ENCODE measurements around the gene NEK5. TPM values are rescaled to one million over a fixed set of nuclear protein-coding genes. Genes with fewer than 3 reads are reported as not detected.
"Not testable (repeated sequence)": the region's sequence is repeated elsewhere in the genome, so short reads cannot be mapped to it uniquely, and the experiment has no call there.

Gene NEK5
- total RNA-seq, 1 donor from 2014 or later, result 0.07 TPM

- no peak for DNase-seq (ENCODE audit: low read depth, low spot score)
Measured at GRCh38 chr13:52147225-52147624, 18.4 kb upstream of the NEK5 start.

DNA sequence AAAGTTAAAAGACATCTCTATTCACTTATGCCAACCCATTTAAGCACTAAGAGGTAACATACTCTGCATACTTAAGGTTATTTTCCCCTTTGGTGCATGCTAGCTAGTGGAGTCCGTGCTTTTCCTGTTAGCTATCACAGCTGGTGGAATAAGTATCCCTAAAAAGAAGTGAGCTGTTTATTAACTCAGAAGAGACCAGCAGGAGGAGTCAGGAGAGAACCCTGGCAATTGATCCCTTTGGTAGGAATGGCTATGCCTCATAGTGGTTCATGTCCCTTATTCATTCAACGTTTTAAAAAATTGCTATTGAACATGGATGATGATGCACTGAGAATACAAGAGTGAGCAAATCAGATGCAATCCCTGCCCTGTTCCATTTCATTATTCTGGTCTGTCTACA, 12.4 kb upstream of the NEK5 start:
- no peak for DNase-seq (ENCODE audit: low read depth, low spot score)

DNA sequence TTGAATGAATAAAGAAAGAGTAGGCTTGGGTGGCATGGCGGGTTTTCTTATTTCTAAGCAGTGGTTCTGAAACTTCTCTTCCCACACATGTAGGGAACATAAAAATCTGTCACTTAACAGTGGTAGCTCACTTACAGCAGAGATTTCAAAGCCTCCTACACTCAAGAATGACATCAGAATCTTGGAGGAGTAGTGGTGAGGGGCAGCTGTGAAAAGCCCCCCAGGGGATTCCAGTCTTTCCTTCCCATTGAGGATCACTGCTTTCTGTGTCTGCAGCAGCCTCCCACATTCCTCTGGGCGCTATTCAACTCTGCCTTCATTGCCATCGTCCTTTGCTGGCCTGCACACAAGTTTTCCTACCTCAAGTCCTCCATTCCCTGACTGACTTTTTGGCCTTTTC, 8.6 kb upstream of the NEK5 start:
- DNase-seq (ENCODE audit: low read depth, low spot score), result no peak

DNA sequence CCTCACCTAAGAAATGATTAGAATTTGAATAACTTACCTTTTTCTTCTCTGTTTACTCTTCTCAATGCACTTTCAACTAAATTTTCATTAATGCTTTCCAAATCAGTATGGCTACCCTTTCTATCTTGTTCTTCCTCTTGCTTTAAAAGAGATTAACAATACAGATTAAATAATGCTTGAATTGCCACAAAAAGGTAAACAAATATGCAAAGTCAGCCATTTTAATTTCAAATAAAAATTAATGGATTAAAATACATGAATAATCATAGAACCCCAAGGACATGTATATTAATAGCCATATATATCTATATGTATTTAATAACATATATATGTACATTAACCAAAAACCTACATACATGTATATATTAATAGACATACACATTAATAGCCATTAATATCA, 7.9 kb upstream of the NEK5 start:
- no peak for DNase-seq (ENCODE audit: low read depth, low spot score)

DNA sequence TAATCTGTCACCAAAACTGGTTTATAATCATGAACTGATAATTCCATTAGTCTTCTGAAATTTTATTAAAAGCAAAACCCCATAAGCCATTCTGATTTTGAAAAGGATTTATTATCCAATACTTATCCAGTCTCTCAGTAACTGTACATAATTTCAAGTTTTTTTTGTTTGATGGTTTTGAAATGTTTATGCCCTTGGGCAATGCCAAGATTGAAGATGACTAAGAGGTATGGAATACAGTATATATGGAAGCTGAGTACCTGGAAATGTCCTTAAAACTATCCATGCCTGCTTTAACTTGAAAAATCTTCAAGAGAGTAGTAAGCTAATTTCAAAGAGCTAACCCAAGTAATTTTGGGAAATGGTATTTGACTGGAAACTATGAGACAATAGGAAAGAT, 1.8 kb upstream of the NEK5 start:
- DNase-seq (ENCODE audit: low read depth, low spot score), result no peak

DNA sequence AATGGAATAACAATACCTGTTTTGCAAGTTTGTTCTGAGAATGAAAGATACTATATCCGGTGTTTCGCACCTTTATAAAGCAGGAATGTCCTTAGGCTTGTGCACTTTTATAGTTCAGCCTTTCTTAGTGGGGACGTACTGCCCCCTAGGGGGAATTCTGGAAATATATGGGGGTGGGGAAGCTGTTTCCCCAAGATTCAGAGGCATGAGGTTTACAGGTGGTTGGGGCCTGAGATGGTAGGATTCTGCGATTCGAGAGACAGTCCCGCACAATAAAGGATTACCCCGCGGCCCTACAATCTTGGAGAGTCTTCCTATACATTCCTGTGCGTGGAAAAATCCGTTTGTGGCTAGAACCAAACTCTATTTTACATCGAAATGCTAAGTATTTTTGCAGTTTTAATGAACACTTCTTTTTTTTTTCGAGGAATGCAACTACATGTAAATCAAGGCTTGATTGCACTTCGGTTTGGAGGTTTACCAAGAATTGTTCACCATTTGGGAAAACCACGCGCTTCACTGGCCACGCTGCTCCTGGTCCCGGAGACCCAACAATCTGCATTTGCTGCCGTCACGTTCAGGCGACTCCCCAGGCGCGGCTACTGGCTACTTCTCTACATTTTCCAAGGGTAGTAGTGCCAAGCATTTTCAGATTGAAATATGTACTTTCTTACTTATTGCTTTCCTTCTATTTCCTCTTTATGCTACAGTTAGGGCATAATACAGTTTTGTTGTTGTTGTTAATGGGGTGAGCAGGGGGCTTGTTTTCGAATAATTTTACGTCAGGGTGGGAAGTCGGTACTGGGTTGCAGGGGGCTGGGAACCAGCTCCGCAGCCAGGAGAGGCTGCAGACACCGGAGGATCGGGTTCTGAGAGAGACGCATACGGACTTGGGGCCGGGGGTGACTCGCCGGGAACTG, 830 bp downstream of the NEK5 start:
- no peak for DNase-seq (ENCODE audit: low read depth, low spot score)

DNA sequence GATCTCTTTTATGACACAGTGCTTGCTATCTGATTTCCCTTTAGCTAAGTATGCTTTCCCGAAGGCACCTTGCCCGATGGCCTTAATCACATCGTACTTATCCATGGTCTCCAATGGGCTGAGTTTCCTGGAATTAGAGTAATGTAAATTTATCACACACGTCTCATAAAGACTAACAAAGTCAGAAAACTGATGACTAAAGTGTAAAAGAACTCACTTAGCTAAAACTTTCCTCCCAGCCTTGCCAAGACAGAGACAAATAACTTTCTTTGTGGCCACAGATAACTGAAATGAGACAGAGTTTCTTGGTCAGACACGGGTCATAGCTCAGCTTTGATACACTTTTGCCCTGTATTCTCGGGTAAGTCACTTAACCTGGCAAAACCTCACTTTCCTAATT, 1.5 kb downstream of the NEK5 start:
- DNase-seq (ENCODE audit: low read depth, low spot score), result no peak

GRCh38 chr13:52125547-52125946, 3.3 kb downstream of the NEK5 start:
- no peak for DNase-seq (ENCODE audit: low read depth, low spot score)

- DNase-seq (ENCODE audit: low read depth, low spot score), result no peak
Measured at GRCh38 chr13:52118595-52118994, 10.3 kb downstream of the NEK5 start.

DNA sequence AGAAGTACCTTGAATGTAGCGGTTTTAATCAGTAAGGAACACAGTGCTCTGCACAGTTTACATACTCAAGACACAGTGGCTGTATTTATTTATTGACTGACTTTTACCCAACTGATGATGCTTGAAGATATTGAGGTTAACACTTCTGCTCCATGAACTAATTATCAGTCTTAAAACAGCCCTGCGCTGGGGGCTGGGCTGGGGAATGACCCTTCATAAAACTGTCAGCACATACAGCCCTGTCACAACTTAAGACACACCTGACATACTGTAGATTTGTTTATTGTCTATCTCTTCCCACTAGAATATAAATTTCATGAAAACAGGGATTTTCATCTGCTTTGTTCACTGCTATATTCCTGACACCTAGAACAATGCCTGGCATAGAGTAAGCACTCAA, 10.8 kb downstream of the NEK5 start:
- no peak for DNase-seq (ENCODE audit: low read depth, low spot score)

DNA sequence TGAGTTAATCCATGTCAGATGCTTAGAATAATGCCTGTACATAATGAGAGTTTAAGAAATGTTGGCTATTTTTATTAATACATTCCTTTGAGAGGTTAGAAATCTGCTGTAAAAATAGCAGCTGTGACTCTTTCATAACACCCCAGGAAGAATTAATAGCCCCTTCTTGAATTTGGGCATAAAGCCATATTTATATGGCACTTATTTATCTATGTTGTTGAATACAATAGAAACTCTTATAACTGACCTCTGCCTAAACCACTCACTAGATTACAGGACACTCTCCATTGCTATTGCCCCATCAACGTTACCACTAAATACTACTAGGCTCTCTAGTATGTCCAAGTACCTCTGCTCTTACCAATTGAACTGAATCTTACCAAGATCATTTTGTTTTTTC, 16.3 kb downstream of the NEK5 start:
- DNase-seq (ENCODE audit: low read depth, low spot score), result no peak

GRCh38 chr13:52109116-52109670, 19.7 kb downstream of the NEK5 start:
- DNase-seq (ENCODE audit: low read depth, low spot score), result no peak

DNA sequence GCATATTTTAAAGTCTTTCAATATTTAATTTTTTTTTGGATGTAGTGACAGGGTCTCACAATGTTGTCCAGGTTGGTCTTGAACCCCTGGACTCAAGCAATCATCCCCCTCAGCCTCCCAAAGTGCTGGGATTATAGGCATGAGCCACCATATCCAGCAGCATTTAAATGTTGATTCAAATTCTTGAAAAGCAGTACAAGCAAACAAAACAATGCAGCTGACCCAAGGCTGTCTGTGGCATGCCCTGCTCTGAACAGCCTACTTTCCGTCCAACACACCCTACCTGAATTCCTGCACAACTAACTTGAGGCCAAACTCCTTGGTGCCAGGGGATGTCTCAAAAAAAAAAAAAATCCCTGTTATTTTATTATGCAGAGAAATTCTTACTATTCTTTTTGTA, 23.0 kb downstream of the NEK5 start:
- no peak for DNase-seq (ENCODE audit: low read depth, low spot score)

- DNase-seq (ENCODE audit: low read depth, low spot score), result no peak
Measured at GRCh38 chr13:52104624-52105023, 24.2 kb downstream of the NEK5 start.

DNA sequence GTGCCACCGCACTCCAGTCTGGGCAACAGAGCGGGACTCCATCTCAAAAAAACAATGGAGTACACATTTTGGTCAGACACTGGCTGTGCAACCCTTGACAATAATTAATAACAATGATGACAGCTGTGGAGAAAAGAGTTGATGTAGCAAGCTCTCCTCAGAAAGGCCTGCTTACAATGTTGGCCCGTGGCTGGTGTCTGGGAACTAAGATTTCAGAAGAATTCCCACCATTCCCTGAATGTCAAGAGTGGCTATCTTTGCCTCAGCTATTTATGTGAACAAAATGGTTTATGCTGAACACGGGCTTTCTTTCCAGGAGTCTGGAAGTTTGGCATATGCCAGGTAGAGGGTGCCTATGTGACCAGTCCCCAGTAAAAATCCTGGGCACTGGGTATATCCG, 25.5 kb downstream of the NEK5 start:
- DNase-seq (ENCODE audit: low read depth, low spot score), result no peak

DNA sequence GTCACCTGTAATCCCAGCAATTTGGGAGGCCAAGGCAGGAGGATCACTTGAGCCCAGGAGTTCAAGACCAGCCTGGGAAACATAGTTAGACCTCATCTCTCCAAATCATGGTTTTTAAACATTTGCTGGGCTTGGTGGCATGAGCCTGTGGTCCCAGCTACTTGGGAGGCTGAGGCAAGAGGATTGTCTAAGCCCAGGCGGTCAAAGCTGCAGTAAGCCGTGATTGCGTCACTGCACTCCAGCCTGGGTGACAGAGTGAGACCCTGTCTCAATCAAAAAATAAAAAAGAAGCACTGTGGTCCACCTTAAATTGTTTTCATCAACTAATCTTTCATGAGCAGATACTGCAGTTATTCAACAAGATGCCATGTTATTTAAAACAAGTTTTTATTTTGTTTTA, 26.4 kb downstream of the NEK5 start:
- not testable (repeated sequence) for DNase-seq (ENCODE audit: low read depth, low spot score)

- no peak for DNase-seq (ENCODE audit: low read depth, low spot score)
Measured at GRCh38 chr13:52097197-52097596, 31.7 kb downstream of the NEK5 start.

DNA sequence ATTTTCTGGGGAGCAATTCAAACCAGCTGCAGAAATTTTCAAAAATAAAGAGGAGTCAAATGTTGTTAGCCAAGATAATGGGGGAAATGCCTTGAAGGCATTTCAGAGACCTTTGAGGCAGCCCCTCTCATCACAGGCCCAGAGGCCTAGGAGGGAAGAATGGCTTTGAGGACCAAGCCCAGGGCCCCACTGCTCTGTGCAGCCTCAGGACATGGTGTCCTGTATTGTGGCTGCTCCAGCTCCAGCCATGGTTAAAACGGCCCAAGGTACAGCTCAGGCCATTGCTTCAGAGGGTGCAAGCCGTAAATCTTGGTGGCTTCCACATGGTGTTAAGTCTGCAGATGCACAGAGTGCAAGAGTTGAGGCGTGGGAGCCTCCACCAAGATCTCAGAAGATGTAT, 32.1 kb downstream of the NEK5 start:
- DNase-seq (ENCODE audit: low read depth, low spot score), result no peak

DNA sequence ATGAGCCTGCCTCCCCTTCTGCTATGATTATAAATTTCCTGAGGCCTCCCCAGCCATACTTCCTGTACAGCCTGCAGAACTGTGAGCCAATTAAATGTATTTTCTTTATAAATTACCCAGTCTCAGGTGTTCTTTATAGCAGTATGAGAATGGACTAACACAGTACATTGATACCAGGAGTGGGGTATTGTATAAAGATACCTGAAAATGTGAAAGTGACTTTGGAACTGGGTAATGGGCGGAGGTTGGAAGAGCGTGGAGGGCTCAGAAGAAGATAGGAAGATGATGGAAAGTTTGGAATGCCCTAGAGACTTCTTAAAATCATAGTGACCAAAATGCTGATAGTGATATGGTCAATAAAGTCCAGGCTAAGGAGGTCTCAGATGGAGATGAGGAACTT, 32.8 kb downstream of the NEK5 start:
- no peak for DNase-seq (ENCODE audit: low read depth, low spot score)

- DNase-seq (ENCODE audit: low read depth, low spot score), result no peak
Measured at GRCh38 chr13:52092087-52092486, 36.8 kb downstream of the NEK5 start.

DNA sequence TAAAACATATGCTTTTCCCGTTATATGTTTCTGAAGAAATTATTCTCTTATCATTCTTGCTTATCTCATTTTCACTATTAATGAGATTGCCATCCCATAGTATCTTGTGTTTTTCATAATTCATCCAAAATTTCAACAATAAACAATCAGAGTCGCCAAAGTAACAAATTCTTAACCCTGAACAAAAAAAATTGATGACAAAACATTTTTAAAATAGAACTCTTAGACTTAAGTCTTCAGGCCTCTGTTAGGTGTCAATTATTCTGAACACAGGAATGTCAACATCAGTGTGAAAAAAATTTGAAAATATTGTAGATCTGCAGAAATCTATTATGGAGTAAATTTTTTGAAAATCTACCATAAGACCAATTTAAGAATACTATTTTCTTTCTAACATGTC, 37.4 kb downstream of the NEK5 start:
- no peak for DNase-seq (ENCODE audit: low read depth, low spot score)

- DNase-seq (ENCODE audit: low read depth, low spot score), result no peak
Measured at GRCh38 chr13:52085421-52085820, 43.5 kb downstream of the NEK5 start.

- not testable (repeated sequence) for DNase-seq (ENCODE audit: low read depth, low spot score)
Measured at GRCh38 chr13:52084981-52085380, 43.9 kb downstream of the NEK5 start.
